Epithelial cell of esophagus (primary cell): ENCODE measurements around the gene ILRUN.
"Not testable (repeated sequence)": the region's sequence is repeated elsewhere in the genome, so short reads cannot be mapped to it uniquely, and the experiment has no call there.

Experiments used
- DNase-seq: peaks from one replicate; pipeline ENCODE4 v3.0.0; 2010; ENCODE audit warnings: low read depth
- H3K4me3 ChIP-seq: 2 replicates; pipeline ENCODE4 v1.5.1; 2011; ENCODE audit warnings: mild to moderate bottlenecking, low read length, control low read depth
- TF ChIP-seq, protein P1 (sequence below): IDR thresholded peaks from 2 replicates; pipeline ENCODE4 v1.5.1; 2011; ENCODE audit warnings: low read depth, mild to moderate bottlenecking, low read length, control low read depth, inconsistent platforms; ENCODE audit not compliant: insufficient read depth; ENCODE audit errors: missing control alignments

The ILRUN gene

DNA sequence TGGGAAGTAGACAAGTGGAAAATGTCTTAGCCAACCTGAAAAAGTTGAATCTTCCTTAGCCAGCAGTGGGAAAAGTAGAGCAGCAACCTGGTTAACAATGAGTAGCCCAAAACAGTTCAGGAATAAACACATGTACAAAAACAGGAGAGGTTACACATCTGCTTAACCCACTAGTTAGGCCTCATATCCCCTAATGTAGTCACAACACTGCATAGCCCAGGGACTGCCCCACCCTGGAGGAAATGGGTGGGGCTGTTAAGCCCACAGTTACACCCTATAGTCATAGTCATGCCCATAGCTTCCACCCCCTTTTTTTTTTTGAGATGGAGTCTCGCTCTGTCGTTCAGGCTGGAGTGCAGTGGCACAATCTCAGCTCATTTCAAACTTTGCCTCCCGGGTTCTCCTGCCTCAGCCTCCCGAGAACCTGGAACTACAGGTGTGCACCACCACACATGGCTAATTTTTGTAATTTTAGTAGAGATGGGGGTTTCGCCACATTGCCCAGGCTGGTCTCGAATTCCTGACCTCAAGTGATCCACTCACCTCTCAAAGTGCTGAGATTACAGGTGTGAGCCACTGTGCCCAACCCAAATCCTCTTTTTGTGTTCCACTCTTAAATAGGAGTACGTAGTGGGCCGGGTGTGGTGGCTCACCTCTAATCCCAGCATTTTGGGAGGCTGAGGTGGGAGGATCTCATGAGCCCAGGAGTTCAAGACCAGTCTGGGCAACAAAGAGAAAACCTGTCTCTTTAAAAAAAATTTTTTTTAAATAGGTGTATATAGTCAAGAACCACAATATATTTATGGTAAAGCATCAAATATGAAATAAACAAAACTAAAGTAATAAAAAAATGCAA is 24.5 kb downstream of the ILRUN start:
- DNase-seq = peak; percentile 78
- TF ChIP-seq, protein P1, sequence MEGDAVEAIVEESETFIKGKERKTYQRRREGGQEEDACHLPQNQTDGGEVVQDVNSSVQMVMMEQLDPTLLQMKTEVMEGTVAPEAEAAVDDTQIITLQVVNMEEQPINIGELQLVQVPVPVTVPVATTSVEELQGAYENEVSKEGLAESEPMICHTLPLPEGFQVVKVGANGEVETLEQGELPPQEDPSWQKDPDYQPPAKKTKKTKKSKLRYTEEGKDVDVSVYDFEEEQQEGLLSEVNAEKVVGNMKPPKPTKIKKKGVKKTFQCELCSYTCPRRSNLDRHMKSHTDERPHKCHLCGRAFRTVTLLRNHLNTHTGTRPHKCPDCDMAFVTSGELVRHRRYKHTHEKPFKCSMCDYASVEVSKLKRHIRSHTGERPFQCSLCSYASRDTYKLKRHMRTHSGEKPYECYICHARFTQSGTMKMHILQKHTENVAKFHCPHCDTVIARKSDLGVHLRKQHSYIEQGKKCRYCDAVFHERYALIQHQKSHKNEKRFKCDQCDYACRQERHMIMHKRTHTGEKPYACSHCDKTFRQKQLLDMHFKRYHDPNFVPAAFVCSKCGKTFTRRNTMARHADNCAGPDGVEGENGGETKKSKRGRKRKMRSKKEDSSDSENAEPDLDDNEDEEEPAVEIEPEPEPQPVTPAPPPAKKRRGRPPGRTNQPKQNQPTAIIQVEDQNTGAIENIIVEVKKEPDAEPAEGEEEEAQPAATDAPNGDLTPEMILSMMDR = no peak
- H3K4me3 ChIP-seq = no peak overlapping the region

DNA sequence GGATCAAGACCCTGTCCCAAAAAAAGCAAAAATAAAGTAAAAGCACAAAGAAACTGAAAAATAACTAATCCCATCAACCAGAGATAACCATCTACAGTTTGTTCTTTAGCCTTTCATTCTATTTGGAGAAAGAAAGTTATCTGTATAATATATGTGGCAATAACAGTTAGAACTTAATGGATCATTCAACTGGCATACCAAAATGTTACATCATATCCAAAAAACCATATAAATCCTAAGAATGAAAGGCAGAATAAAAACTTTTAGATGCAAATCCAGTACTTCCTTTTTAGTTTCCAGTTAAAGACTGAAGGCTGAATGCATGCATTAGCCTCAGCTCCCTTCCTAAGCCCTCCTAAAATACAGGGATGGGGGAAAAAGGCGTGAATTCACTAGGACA is 25.2 kb downstream of the ILRUN start:
- no peak overlapping the region for H3K4me3 ChIP-seq
- no peak for DNase-seq

DNA sequence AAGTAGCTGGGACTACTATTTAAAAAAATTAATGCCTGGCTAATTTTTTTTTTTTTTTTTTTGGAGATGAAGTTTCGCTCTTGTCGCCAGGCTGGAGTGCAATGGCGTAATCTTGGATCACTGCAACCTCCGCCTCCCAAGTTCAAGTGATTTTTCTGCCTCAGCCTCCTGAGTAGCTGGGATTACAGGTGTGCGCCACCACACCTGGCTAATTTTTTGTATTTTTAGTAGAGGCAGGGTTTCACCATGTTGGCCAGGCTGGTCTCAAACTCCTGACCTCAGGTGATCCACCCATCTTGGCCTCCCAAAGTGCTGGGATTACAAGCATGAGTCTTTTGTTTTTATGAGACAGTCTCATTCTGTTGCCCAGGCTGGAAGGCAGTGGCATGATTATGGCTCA is 27.8 kb downstream of the ILRUN start:
- not testable (repeated sequence) for DNase-seq, H3K4me3 ChIP-seq

More for the DNA sequence above, 25.2 kb downstream of the ILRUN start:
- TF ChIP-seq, protein P1 = no peak

DNA sequence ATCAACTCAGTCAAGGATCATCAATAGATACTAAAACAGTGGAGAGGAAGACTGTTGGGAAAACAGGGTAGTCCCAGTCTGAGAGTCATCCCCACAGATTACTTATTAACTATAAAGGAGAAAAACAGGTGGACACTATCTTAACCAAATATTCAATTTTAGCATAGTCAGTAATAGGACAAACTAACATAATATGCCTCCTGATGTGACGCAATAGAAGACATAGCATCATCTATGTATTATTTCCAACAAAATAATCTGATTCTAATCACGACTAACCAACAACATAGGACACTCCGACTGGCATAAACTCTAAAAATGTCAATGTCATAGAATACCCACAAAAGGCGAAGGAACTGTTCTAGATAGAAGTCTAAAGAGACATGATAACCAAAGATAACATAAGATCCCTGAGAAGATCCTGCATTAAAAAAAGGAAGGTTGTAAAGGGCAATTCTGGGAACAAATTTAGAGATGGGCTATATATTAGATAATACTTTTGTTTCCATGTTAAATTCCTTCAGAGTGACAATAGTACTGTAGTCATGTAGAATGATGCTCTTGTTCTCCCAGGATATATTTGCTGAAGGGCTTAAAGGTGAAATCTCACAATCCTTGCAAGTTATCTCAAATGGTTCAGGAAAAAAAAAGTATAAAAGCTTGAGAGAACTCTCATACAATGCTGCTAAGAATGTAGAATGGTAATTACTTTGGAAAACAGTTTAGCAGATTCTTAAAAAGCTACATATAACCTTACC is 28.9 kb downstream of the ILRUN start:
- no peak for DNase-seq
- TF ChIP-seq, protein P1 = no peak
- no peak overlapping the region for H3K4me3 ChIP-seq

DNA sequence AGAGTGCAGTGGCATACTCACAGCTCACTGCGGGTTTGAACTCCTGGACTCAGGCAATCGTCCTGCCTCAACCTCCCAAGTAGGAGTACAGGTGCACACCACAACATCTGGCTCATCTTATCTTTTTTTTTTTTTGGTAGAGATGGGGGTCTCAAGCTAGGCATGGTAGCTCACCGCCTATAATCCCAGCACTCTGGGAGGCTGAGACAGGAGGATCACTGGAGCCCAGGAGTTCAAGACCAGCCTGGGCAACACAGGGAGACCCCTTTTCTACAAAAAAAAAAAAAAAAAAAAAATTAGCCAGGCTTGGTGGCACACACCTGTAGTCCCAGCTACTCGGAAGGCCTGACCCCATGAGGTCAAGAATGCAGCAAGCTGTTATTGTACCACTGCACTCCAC is 31.5 kb downstream of the ILRUN start:
- no peak overlapping the region for H3K4me3 ChIP-seq
- no peak for DNase-seq
- TF ChIP-seq, protein P1 = no peak

DNA sequence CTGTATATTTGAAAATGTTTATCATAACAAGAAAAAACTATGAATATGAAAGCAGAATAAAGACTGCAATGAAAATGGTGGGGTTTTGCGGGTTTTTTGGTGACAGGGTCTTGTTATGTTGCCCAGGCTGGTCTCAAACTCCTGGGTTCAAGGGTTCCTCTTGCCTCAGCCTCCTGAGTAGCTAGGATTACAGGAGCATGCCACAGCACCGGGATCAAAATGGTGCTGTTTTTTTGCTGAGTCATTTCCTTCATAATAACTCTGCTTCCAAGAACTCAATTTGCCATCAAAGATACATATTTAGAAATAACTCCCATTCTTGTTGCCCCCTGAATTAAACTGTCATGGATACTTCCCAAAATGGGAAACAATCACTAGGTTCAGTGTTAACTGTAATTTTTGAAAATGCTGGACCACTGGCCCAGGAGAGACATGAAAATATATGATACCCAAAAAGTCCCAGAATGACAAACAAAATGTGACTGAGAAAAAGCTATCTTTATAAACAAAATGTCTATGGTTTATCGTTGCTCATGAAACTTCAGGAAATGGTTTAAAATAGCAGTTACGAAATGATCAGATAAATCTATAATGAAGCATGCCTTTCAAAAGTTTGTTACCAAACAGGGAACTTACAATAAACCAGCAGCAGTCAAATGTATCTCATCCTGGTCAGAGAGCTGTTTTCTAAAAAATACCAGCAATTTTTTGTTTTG is 32.2 kb downstream of the ILRUN start:
- peak; percentile 20 for DNase-seq
- no peak overlapping the region for H3K4me3 ChIP-seq
- TF ChIP-seq, protein P1 = no peak

DNA sequence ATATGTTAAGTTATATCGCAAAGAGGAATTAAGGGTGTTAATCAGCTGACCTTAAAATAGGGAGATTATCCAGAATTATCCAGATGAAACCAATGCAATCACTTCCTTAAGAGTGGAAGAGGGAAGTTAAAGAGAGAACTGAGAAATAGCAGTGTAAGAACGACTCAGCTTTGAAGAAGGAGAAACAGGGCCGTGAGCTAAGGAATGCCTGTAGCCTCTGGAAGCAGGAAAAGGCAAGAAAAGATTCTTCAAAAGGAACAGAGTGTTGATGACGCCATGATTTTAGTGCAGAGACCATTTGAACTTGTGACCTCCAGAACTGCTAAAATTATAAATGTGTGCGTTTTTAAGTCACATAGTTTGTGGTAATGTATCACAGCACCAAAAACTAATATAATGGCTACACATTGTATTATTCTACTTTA is 32.7 kb downstream of the ILRUN start:
- TF ChIP-seq, protein P1 = no peak
- no peak for DNase-seq

More for the DNA sequence above, 32.7 kb downstream of the ILRUN start:
- no peak overlapping the region for H3K4me3 ChIP-seq
